ENCODE results near the gene MAPK8.

DNA sequence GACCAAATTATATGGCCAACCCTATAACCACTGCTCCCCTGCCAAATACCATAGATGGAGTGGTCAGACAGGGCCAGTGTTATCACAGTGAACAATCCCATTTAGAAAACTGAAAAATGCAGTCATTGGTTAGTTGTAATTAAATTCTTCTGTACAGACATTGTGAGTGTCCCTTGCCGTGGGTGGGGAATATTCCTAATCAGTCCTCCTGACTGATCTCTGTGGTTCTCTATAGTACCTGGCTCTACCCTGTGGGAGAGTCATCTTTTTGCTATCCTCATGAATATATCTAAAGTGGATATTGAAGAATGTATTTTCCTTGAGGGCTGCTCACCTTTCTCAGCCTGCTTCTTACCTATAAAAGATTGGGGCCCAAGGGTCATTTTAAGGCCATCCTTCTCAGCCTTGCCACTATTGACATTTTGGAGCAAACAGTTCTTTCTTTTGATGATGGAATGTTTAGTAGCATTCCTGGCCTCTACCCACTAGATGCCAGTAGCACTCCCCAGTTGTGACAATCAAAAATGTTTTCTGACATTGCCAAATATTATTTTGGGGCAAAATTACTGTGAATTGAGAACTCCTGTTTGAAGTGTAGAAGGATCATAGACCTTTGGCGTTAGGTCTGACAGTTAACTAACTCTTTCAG, 110.2 kb downstream of the MAPK8 start:
- TF ChIP-seq, protein P1, sequence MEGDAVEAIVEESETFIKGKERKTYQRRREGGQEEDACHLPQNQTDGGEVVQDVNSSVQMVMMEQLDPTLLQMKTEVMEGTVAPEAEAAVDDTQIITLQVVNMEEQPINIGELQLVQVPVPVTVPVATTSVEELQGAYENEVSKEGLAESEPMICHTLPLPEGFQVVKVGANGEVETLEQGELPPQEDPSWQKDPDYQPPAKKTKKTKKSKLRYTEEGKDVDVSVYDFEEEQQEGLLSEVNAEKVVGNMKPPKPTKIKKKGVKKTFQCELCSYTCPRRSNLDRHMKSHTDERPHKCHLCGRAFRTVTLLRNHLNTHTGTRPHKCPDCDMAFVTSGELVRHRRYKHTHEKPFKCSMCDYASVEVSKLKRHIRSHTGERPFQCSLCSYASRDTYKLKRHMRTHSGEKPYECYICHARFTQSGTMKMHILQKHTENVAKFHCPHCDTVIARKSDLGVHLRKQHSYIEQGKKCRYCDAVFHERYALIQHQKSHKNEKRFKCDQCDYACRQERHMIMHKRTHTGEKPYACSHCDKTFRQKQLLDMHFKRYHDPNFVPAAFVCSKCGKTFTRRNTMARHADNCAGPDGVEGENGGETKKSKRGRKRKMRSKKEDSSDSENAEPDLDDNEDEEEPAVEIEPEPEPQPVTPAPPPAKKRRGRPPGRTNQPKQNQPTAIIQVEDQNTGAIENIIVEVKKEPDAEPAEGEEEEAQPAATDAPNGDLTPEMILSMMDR (IDR thresholded peaks at IDR 0.05 in 8 of 11, conservative IDR thresholded peaks at IDR 0.05 in 3 of 11) = no peak
- no peak for TF ChIP-seq POLR2A (IDR thresholded peaks at IDR 0.05)
